HL-60 (cell line): ENCODE data around the gene NHERF1.

Source experiments
- CTCF ChIP-seq: IDR thresholded peaks from one replicate; pipeline ENCODE4 v1.5.1; 2011; ENCODE audit warnings: low read length, control low read depth, inconsistent platforms; ENCODE audit not compliant: insufficient read depth
- GABPA ChIP-seq: IDR thresholded peaks from 2 replicates; pipeline ENCODE4 v1.6.1; 2012; ENCODE audit warnings: low read depth
- POLR2AphosphoS5 ChIP-seq: IDR thresholded peaks from 2 replicates; pipeline ENCODE4 v1.6.1; 2012; ENCODE audit warnings: low read depth
- REST ChIP-seq: IDR thresholded peaks from 2 replicates; pipeline ENCODE4 v1.6.1; 2012; ENCODE audit warnings: low read depth; ENCODE audit not compliant: insufficient replicate concordance
- SPI1 ChIP-seq: IDR thresholded peaks from 2 replicates; pipeline ENCODE4 v1.6.1; 2012; ENCODE audit warnings: low read depth, mild to moderate bottlenecking, borderline replicate concordance

GRCh38 chr17:74699236-74699635, 49.2 kb upstream of the NHERF1 start:
- TF ChIP-seq CTCF (no peak), GABPA (no peak), POLR2AphosphoS5 (no peak), SPI1 (no peak), REST (no peak)
